CD4-positive, alpha-beta T cell treated with Interleukin-4 for 1 hour (primary cell): ENCODE results near the gene RAD51B.

Experiments used
- DNase-seq, 2 donors: peaks; one replicate each; pipeline ENCODE4 v3.0.0-alpha.2; 2020 to 2022

The RAD51B gene

DNA sequence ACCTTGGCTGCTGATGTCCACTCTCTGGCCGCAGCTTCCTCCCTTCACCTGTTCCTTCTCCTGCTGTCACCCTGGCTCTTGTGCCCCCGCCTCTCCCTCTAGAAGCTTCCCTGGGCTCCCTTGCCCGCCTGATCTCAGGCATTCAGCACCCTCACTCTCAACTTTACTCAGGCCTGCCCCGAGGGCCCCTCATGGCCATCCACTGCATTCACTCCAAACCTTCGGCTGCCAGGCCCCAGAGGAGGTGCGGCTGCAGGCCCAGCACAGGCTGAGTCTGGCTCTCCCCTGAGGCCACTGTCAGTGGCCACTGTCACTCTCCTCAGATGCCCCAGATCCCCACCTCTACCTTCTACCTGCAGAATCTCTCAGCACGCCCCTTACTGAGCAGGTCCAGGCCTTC lies 789.4 kb downstream of the RAD51B start:
- DNase-seq = no peak

DNA sequence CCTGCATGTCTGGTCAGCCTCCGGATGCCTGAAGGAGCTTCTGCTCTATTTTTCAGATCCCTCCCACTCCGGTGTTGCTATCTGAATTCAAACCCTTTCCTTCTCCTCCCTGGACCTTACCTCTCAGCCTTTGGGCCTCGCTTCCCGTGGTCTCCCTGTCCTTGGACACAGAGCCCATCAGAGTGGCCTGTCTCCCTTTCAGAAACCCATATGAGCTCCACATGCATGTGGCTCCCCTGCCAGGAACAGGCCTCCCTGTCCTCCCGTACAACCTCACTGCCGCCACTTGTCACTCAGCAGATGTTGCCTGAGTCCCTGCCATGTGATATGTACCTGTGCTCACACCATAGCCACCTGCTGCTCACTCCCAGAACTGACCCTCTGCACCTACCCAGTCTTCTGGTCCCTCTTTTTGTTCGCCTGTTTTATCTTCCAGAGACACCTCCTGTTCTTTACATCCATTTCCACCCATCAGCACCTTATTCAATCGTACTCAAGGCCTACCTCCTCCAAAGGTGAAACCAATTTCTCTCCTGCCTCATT lies 790.7 kb downstream of the RAD51B start:
- DNase-seq = no peak

DNA sequence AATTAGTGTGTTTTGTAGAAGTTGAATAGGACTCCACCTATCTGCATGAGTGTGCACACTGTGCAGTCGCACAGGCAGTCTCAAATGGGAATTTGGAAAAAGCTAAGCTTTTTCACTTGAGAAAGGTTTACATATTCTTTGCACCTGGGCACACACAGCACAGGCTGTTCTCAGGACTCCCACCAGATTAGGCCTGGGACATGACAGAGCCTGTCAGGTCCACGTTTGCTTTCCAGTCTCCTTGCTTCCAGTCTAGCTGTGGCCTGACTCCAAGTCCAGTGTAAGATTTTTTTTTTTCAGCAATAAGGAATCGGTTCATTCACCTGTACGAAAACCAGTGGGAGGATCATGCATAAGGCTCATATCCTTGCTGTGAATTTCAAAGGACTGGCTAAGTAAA lies 792.0 kb downstream of the RAD51B start:
- no peak for DNase-seq

DNA sequence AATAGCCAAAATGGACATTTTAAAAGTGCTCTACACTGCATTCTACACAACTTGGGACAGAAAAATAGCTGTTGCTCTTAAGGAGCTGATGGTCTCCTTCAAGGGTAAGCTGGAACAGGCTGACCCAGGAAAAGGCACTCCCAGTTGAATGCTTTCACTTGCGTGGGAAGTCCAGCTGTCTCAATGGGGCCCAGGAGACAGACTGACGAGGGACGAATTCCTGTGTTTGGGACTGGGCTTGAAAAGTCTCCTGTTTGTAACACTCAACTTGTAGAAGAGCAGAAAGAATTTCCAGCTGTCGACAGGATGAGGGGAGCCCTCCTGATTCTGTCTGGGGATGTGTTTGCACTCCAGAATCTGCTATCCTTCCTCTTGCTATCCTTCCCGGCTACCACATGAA lies 792.5 kb downstream of the RAD51B start:
- DNase-seq = no peak

DNA sequence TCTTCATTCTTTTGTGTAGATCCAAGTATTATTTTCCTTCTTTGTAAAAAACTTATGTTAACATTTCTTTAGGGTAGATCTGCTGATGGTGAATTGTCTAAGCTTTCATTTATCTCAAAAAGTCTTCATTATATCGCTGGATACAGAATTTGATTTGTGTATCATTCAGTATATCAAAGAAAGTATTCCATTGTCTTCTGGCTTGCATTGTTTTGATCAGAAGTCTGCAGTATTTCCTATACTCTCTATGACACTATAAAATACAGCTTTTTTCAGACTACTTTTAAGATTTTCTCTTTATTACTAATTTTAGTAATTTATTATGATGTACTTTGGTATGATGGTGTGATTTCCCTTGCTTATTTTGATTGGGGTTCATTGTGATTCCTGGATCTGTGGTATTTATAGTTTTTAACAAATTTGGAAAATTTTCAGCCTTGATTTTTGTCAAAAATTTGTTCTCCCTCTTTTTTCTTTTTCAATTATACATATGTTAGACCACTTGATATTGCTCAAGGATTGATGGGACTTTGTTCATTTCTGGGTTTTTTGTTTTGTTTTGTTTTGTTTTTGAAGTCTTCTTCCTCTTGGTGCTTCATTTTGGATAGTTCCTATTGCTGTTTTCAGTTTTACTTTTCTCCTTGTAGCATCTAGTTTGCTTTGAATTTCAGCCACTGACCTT lies 796.8 kb downstream of the RAD51B start:
- DNase-seq = peak in 1 of 2 donors; percentile 6

DNA sequence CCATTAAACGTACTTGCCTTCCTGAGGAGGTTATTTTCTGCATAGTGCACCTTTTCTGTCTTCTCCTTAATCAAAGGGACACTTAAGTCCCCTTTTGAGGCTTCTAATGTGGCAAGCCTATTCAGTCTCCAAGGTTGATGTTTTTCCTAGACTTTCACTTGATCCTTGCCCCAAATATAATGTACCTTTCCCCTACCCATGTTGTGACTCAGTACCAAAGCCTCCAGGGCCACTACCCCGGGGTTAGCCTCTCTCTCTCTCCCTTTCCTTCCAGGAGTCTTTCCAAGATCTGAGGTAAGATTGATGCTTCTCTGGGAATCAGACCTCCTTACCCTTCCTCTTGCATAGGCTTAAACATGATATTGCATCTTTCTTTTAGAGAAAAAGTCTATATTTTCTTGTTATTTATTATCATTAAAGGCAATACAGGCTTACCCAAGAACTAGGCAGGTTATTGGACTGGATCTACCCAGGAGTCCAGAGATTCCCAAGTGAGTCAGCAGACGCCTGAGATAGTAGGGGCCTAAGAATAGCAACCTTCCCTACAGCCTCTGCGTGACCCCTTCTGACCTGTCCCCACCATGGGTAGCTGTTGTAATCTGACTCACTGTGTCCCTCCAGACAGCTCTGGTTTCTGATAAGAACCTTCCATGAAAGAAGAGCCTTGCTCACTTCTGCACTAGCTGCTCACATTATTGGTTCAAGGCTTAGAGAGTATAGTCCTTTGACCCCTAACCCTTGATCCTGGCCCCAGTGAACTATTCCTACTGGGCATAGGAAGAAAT lies 800.4 kb downstream of the RAD51B start:
- DNase-seq = no peak

DNA sequence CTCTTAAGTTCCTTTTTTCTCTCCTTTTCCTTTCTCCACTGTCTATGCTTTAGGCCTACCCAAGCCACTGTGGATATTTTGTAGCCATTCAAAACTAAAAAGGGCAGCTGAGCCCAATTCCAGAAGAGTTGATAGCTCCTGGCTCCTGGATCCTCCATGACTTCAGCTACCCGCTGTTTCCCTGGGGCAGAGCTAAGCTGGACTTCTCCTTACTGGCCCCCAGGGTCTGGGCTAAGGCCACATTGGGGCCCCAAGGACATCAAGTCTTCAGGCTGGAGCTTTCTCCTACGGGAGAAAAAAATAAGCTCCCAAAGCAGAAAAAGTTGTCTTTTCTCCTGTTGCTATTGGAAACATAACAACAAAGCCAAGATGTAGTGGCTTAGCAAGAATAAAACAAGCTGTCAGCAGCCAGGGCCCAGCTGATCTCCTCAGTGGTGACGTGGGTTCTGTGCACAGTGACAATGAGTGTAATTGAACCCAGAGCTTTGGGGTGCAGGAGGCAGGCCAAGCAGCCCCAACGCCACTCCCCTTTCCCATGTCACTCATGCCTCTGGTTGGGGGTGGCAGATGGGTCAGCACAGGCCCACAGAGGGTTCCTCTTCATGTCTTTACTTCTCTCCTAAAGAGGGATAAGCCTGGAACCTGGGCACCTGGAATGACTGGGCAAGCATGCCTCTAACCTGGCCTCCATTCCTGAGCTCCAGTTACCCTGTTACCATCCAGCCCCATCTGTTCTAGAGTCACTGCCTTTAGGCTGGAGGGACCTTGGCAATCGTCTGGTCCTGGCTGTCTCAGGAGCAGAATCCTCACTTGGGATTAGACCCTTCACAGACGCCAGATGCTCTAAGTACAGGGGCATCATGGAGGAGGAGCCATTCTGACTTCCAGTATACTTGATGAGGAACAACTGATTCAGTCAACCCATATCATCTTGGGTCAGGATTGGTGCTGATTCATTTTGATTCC lies 802.1 kb downstream of the RAD51B start:
- no peak for DNase-seq

DNA sequence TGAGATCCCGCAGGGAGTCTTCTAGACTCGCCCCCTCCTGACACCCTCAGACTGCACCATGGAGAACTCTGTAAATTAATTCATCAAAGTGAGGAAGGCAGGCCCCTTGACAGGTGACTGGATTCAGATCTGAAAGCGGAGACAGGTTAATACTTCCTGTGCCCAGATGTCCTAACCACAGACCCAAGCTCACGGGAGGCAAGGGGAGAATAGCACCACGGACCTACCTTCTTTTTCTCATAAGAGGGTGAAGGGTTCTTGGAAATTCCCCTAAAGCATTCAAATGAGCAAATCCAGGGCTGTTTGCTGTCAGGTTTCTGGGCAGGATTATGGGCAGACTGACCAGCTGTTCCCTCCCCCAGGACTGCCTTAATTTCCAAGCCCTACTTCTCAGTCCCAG lies 803.3 kb downstream of the RAD51B start:
- DNase-seq = no peak

DNA sequence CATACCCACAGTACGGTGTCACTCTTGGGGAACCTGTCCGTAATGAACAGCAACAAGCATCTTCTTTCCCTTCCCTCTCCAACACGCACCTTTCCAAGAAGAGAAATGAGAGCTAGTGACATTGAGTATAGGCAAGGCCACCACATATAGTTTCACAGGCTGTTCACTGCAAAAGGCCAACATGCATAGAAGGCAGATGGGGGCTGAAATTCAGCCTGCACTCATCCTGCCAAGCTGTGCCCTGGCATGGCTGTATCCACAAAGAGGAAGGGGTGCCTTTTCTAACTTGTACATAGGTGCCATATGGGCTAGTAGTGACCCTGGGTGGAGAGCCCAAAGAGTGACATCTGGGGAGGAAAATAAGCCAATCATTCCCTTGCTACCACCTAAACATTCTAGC lies 803.7 kb downstream of the RAD51B start:
- no peak for DNase-seq

DNA sequence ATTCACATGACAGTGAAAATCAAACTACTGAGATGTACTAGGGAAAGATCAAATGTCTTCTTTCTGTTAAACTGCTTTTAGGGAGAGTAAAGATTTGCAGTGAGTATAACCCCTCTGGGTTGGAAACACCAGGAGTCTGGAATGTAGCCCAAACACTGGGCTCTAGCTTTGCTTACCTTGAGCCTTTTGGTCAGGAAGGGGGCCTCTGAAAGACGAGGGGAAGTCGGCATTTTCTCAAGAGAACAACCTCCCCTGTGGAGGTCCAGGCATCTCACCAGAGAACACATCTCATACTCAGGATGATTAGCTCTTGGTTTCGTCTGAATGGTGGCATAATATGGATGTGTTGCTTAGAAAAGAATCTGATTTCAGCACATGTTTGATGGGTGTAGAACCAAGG lies 804.2 kb downstream of the RAD51B start:
- DNase-seq = no peak

DNA sequence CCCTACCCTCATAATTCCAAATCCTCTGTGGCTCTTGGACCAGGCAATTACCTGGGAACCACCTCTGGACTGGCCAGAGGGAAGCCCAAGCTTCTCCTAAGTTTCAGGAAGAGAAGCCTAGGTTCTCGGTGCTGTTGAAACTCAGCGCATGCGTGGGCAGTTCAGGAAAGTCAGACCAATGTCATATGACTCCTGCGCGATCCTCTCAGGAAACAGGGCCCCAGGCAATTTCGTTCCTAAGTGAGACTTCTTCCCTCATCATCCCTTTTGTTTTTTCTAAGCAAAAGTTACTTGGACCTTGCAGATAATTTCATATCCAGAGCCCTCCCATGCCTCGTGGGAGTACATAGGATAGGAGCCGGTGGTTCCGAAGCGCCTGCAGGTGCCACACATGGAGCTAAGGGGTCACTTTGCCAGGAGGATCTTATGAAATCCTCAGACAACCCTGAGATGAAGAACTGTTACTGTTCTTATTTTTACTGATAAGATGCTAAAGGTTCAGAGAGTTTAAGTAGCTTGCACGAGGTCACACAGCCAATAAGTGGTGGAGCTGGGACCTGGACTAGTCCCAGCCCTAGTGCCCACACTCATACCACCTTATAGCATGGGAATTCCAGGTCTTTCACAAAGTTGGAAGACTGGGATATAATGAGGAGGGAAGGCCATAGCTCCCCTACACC lies 805.1 kb downstream of the RAD51B start:
- DNase-seq = no peak

DNA sequence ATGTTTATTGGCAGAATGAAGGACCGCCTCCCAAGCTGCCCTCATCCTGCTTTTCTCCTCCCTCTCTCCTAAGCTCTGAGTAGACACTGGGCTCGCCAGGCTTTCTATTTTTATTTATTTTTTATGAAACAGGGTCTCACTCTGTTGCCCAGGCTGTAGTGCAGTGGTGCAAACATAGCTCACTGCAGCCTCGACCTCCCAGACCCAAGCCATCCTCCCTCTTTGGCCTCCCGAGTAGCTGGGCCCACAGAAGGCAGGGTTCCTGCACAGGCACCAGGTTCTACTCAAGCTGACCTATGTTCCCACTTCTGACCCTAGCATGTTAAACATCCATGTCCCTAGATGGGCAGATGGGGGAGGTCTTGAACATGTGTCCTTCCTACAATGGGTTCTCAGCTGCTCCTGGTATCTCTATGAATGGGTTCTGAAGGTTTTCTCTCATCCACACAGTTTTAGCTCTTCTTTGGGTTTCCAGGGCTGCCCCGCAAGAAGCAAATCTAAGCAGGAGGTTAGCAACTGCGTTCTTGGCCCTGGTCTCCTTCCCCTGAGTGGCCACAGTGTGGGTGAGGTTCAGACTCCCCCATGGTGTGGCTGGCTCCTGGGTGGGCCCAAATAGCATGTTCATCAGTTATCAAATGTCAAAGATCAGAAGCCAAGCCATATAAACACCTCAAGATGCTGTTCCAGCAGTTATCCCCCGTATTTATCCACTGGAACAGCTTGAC lies 805.9 kb downstream of the RAD51B start:
- no peak for DNase-seq

DNA sequence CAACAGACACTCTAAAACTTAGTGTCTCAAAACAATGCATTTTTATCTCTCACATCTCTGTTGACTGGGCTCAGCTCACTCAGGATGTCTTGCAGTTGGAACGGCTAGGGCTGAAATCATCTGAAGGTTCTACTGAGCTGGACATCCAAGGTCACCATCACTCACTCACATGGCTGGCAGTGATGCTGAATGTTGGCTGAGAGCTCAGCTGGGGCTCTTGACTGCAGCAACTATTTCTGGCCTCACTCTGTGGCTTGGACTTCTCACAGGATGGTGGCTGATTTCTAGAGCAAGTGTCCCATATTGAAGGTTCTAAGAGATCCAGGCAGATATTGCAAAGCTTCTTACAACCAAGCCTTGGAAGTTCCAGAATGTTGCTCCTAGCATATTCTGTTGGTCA lies 806.8 kb downstream of the RAD51B start:
- DNase-seq = no peak

DNA sequence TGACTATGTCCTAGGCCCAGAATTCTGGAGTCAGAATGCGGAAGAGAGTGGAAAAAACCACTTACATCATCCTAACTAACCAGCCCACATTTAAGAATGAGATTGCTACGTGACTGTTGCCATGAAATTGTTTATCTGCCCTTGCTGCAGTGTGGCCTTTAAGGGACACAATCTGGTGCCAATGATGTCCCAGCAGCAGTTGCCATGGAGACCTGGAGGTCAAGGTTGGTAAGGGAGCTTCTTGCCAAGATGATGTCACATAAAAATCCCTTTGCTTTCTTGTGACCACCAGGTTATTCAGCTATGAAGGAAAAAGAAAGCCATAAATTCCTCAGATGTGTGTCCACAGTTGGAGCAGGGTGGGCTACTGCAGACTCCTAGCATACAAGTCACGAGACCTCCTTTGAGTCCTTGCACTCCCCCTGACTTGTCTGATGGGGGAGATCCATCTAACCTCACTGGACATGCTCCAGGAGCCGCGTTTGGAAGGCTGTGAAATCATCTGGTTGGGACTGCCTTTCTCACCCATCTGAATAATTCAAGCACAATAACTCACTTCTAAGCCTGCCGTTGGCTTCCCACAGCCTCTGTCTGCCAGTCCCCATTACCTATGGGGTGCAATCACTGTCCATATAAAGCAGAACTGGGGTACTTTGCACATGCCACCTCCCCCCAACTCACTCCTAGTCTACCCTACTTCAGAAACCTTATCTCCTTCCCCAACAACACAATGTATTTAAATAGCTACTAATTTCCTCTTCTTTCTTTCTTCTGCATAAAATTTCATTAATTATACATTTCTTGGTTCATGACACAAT lies 807.7 kb downstream of the RAD51B start:
- DNase-seq = no peak

DNA sequence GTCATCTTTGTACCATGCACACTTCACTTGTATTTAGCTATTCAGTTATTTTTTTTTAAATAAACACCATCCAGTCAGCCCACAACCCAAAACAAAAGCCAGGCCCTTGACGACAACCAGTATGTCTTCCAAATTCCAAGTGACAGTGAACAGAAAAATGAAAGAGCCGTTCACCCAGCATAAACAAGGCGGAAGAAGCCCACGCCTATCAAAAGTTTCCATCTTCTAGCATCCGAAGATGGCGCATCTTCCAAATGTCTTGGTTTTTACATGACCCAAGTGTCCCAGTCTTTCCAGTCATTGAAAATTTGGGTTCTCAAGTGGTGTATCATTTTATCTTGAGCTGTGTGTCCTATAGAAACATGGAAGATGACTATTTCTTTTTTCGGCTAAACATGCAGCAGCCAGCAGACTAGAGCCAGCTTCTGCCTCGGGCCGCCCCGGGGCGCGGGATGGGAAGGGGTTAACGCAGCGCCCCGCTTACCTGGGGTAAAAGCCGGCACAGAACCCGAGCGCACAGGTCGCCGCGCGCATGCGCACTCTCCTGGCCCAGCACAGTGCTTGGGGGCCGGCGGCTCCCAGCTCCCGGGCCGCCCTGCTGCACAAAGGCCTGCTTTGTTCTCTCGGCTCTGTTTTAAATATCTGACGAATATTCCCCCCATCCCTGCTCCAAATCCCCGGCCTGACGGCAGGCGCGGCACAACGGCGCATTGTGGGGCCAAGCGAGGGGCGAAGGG lies 808.5 kb downstream of the RAD51B start:
- peak; percentile 58 to 64 for DNase-seq

DNA sequence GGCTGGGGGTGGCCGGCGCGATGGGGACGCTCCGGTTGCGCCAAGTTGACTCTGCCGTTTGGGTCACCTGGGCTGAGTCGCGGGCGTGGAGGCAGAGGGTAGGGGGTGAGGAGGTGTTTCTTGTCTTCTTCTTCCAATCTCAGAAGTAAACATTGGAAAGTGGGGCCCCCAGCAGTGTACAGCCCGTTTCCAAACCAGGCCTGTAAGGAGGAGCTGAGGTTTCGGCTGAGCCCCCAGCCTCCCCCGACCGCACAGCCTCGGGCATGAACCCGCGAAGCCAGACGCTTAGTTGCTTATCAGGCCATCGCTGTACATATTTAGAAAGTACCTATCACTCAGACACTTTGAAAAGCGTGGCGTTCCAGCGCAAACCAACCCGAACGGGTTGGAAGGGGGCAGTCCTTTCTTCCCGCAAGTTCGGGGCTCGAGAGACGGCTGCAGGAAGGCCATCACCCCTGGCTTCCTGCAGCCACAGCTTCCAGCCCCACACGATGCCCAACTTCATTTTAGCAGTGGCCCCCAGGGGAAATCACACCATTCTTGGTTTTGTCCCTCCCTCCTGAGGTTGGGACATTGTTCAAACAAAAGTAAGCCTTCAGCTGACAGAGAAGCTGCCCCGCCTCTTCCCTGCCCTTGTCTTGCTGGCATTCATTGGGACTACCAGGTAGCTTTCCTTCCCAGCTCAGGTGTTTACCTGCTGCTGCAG lies 809.2 kb downstream of the RAD51B start:
- DNase-seq = peak in 1 of 2 donors; percentile 43

DNA sequence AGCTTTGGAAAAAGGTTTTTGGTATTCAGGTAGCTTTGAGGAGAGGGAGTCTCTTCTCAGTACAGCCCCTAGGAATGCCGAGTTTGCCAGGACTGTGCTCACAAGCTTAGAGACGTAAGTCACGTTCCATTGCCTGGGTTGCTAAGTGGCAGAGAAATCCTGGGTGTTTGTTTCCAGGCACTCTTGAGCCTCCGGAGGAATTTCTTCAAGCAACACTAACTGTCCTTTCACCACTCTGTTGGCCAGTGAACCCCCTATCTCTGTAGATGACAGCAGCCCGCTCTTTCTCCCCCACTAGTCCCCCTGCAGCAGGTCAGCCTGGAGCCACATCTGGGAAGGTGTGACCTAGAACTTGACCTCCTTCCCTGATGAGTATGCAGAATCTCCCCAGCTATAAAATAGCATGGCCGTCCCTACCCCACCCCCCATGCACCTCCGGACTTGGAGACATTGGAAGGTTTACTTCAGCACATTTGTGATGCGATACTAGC lies 810.5 kb downstream of the RAD51B start:
- DNase-seq = no peak

DNA sequence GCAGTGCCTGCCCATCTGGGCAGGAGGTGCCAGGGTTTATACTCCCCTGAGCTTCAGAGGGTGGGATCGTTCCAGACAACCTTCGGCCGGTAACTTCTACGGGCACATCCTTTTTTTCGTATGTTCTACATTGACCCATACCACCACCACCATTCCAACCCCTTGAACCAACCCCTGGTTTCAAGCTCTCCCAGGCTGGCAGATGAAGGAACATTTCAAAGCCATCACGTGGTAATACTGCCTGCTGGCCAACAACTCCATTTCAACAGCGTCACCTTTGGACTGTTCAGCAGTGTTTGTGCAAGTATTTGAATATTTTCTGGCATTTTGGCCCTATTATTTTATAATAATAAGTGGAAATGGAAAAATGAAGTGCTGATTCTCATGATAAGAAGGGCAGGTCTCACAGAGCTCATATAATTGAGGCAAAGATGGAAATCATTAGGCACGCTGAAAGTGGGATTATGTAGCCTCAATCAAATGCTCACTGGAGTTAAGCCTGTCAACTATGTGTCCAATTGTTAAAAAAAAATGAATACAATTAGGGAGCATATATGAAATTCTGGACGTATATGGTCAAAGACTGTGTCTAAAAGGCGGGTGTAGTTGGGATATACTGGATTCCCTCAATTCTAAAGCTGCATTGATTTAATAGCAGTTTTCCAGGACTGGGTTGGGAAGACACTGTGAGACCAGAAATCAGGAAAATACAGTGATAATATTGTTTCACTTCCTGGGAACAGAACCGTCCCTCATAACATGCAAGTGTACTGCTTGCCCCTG lies 811.2 kb downstream of the RAD51B start:
- DNase-seq = no peak
